MM.1S (cell line): ENCODE data around the gene WDR4.

Source experiments
- EZH2 ChIP-seq: fragments of 300-600 bp; sonication (generic); optimal IDR thresholded peaks from 2 replicates; pipeline ENCODE3; 2017; ENCODE audit warnings: low read depth, mild to moderate bottlenecking, antibody characterized with exemption, low read length, mixed read lengths
- EZH2phosphoT487 ChIP-seq: fragments of 300-600 bp; sonication (generic); IDR thresholded peaks from 2 replicates; pipeline ENCODE4 v1.6.1; 2018; ENCODE audit warnings: antibody characterized with exemption, low read length
- TF ChIP-seq, protein P1 (sequence below): fragments of 300-600 bp; sonication (generic); IDR thresholded peaks from 2 replicates; pipeline ENCODE4 v1.5.1; 2016; ENCODE audit warnings: antibody characterized with exemption, low read length, mixed read lengths

DNA sequence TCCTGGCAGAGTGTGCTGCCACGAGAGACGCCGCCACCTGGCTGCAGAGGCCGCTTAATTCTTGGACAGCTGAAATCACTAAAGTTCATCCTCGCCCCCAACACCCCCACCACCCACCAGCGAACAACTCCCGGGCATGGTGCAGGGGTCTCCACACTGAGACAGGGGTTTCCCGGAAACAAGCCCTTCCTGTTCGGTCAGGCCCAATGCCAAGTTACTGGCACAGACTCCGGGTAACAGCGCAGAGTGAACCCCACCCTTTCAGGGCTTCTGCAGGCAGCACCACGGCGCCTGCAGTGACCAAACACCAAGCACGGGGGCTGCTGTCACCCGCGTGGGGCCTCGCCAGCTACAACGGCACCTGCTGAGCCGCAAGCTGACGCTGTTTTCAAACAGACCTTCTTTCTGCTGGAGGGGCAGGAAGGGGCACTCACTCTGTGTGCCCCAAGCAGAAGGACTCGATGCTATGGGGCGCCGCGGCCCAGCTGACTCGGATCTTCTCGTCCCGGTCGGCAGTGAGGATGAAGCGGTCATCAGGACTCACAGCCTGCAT lies 17.4 kb downstream of the WDR4 start:
- TF ChIP-seq, protein P1, sequence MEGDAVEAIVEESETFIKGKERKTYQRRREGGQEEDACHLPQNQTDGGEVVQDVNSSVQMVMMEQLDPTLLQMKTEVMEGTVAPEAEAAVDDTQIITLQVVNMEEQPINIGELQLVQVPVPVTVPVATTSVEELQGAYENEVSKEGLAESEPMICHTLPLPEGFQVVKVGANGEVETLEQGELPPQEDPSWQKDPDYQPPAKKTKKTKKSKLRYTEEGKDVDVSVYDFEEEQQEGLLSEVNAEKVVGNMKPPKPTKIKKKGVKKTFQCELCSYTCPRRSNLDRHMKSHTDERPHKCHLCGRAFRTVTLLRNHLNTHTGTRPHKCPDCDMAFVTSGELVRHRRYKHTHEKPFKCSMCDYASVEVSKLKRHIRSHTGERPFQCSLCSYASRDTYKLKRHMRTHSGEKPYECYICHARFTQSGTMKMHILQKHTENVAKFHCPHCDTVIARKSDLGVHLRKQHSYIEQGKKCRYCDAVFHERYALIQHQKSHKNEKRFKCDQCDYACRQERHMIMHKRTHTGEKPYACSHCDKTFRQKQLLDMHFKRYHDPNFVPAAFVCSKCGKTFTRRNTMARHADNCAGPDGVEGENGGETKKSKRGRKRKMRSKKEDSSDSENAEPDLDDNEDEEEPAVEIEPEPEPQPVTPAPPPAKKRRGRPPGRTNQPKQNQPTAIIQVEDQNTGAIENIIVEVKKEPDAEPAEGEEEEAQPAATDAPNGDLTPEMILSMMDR = no peak
- TF ChIP-seq EZH2phosphoT487 = no peak
- no peak for TF ChIP-seq EZH2
